HEK293 (cell line): ENCODE data around the gene FRMD3.

Source experiments
- CTCF ChIP-seq: fragments of 450-650 bp; formaldehyde crosslinking; IDR thresholded peaks from 2 replicates; pipeline ENCODE4 v1.5.1; 2016; ENCODE audit warnings: missing biosample characterization, missing genetic modification characterization
- SP2 ChIP-seq: fragments of 450-650 bp; formaldehyde crosslinking; IDR thresholded peaks from 2 replicates; pipeline ENCODE4 v1.5.1; 2016; ENCODE audit warnings: missing biosample characterization, missing genetic modification characterization

DNA sequence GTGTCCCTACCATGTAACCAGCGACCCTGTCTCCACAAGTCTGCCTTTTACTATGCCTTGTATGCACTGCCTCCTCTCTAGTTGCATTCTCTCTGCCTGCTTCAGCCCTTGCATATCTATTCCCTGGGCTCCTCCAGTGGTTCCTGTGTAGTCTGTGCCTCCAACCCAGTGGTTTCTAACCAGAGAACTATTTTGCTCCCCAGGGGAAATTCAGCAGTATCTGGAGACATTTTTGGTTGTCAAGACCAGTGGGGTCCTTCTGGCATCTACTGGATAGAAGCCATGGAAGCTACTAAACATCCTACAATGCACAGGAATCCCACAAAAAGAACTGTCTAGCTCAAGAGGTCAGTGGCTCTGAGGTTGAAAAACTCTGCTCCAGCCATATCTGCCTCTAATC lies 251.2 kb downstream of the FRMD3 start:
- TF ChIP-seq SP2 (tag by site-specific recombination) (no peak), CTCF (tag by site-specific recombination) (no peak)
